ENCODE data around the gene NME3.
A peak's percentile ranks its signal among the peaks of the same experiment; 100 is the strongest.

The NME3 gene

DNA sequence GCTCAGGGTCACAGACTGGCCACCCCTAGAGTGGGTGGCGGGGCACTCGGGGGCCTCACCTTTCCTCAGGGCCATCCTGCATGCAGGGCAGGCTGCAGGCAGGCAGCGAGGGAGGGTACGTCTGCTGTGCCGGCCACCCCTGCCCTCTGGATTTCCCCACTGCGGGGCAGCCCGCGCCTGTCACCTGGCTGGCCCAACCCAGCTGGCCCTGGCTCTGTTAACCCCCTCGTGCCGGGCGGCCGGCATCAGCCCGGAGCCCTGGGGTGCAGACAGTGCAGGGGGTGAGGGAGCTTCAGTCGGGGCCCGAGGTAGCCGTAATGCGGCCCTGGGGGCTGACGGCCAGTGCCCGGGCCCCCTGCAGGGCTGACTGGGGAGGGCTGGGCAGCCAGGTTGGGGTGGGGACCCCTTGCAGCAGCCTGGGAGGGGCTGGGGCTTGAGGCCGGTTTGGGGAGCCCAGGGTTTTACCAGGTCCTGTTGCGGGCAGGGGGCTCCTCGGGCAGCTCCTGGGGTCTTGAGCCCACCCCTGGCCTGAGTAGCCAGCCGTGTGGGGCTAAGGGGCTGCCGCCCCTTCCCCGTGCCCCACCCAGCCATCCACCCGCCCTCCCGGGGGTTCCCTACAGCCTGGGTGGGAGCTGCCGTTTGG lies 22.4 kb upstream of the NME3 start, which contains the start of gene IGFALS:
Gene IGFALS, minus strand, starts transcription at position 128 of the 643 bp plus-strand sequence. Its CDS starts 53 bp downstream, at position 75.
- no peak for DNase-seq (ENCODE audit: low read depth in 2 of 2)

DNA sequence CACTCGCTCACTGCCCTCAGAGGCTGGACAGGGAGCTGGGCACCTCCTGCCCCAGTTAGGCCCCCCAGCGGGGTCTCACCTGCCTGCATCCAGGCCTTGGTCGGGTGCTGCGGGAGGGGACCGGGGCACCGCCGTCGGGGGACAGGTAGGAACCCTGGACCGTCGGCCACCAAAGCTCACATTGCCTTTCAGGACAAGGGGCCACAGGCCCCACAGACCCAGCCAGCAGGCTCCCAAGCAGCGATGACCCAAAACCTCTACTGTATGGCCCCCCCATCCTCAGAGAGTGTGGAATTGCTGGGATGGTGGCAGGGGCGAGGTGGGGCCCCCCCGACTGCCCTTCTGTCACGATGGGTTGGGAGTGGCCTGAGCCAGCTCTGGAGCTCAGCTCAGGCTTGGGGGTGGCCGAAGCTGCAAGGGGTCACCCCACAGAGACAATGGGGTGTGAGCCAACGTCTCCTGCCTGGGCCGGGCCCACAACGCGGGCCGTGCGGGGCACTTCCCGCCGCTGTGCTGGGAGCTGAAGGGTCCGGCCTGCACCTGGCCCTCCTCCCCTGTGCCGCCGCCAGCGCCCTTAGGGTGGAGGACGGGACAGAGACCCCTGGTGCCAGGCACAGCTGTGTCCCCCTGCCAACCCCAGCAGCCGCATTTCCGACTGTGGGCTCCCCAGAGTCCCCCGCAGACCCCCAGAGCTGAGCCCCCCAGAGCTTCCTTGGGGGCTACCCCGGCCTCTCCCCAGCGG lies 21.7 kb upstream of the NME3 start:
- DNase-seq (ENCODE audit: low read depth in 2 of 2): no peak

DNA sequence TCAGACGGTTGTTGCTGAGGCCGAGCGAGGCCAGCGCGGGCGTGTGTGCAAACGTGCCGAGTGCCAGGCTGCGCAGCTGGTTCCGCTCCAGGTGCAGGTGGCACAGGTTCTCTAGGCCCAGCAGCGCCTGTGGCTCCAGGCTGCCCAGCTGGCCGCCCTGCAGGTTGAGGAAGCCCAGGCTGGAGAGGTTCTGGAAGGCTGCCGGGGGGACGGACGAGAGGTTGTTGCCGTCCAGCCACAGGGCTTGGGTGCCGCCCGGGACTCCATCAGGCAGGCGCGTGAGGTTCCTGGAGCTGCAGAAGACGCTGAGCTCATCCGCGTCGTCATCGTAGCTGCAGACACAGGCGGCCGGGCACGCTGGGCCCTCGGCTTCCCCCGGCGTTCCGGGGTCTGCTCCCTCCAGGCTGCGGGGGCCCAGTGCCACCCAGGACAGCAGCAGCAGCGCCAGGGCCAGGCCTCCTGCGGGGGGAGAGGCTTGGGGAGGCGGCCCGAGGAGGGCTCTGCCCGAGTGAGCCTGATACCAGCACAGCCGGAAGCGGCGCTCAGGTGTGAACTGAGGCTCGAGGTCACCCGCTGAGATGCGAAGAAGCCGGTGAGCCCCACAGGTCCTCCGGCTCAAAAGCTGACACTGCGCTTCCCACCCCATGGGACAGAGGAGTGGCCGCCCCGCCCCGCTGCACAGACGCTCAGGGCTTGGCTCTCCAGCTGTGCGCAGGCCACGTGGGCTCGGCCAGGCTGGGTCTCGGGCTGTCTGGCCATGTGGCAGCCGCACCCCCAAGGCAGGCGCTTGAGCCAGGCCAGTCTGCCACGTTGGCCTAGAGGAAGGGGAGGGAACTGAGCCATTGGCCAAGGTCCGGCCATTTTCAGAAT lies 20.8 kb upstream of the NME3 start:
- DNase-seq (ENCODE audit: low read depth in 2 of 2): no peak

DNA sequence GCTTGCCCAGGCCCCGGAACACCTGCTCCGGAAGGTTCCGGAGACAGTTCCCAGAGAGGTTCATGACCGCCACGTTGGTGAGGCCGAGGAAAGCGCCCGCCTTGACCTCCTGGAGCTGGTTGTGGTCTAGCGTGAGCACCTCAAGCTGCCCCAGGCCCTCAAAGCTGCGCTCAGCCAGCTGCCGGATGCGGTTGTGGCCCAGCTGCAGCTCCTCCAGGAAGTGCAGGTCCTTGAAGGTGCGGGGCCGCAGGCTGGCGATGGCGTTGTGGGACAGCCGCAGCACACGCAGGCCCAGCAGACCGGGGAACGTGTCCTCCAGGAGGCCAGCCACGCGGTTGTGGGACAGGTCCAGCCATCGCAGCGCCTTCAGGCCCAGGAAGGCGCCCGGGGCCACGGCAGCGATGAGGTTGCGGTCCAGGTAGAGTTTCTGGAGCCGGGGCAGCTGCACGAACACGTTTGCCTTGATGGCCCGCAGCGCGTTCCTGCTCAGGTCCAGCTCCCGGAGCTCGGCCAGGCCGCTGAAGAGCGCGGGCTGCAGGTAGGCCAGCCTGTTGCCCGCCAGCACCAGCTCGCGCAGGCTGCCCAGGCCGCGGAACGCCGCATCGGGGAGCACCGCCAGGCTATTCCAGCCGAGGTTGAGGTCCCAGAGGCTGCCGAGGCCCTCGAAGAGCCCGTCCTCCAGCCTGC lies 20.1 kb upstream of the NME3 start:
- DNase-seq (ENCODE audit: low read depth in 2 of 2): no peak

DNA sequence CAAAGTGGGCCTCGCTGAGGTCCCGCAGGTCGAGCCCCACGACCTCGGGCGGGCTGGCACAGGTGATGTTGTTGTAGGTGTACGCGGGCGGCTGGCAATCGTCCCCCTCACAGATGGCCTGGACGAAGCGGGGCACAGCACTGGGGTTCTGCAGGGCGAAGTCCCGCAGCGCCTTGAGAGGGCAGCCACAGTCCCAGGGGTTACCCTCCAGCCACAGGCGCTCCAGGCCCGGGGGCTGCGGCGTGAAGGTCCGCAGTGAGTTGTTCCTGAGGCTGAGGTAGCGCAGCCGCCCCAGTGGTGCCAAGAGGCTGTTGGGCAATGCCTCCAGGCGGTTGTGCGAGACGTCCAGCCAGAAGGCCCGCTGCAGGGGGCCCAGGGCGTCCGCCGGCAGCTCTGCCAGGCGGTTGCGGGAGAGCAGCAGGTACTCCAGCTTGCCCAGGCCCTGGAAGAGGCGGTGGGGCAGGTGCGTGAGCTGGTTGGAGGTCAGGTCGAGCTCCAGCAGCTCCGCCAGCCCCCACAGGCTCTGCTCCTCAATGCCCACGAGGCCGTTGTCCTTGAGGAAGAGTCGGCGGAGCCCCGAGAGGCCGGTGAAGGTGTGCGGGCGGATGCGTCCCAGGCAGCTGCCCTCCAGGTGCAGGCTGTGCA lies 19.4 kb upstream of the NME3 start:
- no peak for DNase-seq (ENCODE audit: low read depth in 2 of 2)

DNA sequence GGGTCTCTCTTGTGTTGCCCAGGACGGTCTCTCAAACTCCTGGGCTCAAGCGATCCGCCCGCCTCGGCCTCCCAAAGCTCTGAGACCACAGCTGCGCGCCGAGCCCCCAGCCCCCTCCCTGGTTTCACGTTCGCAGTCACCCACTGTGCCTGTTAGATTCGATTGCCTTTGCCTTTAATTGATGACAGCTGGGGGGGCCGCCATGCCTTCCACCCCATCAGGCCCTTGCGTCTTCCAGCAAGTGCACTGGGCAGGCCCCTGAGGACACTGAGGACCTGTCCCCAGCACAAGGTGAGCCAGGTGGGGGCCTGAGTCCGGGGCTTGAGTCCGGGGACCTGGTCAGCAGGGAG lies 18.9 kb upstream of the NME3 start:
- DNase-seq (ENCODE audit: low read depth in 2 of 2): no peak

DNA sequence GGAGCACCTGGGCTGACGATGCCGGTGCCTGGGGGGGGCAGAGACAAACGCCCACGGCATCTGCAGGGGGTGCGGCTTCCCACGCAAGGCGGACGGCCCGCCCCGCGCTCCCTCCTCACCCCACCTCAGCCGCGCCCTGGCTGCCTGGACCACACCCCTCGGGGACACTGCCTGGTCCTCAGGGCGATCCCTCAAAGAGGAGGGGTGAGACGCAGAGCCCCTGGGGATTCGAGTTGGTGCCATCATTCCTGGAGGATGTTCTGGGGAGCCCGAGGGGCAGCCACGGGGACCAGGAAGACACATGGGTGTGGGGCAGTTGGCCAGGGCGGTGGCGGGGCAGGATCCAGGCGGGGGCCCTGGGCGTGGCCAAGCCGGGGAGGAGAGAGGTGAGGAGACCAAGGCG lies 18.3 kb upstream of the NME3 start:
- DNase-seq (ENCODE audit: low read depth in 2 of 2): no peak

DNA sequence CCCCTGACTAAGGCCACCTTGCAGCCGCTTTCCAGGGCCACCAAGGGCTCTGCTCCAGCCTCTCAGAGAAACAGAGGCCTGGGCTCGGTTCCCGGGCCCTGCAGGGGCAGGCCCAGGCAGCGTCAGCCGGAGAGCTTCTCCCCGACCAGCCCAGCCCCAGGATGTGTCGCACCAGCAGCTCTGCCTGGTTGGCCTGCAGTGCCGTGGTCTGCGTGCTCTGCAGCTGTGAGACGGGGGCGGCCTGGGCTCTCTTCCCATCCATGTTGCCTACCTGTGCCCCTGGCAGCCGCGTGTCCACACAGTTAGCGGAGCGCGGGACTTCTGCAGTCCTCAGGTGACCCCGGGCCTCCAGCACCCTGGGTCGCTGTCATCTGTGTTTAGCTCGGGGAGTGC lies 17.4 kb upstream of the NME3 start:
- no peak for DNase-seq (ENCODE audit: low read depth in 2 of 2)

DNA sequence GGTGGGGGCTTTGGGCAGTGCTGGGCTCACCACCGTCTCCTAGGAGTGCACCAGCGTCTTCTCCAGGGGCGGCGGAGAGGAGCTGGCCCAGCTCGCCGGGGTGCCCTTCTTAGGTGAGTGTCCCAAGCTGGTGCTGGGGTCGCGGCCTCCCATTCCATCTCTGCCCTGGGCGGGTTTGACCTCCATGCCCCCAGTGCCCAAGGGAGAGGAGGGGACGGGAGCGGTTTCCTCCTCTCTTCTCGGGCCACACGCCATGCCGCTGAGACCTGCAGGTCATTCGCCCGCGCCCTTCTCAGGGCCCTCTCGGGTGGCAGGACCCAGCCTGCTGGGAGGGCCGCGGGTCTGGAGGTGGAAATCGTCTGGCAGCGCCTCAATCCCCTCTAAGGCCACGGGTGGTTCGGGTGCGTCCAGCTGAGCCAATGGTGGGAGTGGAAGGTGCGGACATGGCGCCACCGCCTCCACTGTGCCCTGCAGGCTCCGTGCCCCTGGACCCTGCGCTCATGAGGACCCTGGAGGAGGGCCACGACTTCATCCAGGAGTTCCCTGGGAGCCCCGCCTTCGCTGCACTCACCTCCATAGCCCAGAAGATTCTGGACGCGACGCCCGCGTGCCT lies 16.9 kb upstream of the NME3 start:
- no peak for DNase-seq (ENCODE audit: low read depth in 2 of 2)

DNA sequence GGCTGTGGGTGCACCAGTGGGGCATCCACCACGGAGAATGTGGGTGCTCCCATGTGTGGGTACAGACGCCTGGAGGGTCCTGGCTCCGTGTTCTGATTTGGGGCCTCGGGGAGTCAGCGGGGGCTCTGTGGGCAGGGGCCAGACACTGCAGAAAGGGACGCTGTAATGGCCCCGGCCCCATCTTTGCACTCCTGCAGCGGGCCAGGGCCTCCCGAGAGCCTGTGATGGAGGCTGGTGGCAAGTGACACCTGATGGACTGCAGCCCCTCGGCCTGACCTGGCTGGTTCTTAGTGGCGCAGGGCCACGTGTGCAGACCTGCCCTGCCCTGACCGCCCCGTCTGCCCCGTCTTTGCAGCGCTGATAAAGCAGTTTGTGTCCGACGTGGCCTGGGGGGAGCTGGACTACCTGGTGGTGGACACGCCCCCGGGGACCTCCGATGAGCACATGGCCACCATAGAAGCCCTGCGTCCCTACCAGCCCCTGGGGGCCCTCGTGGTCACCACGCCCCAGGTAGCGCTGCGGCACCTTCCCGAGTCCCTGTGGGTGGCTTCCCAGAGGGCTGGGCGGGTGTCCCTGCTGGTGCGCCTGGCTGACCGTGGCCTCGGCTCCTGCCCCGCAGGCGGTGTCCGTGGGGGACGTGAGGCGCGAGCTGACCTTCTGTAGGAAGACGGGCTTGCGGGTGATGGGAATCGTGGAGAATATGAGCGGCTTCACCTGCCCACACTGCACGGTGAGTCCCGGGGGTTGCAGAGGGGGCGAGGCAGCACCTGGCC lies 16.2 kb upstream of the NME3 start:
- DNase-seq (ENCODE audit: low read depth in 2 of 2): no peak

DNA sequence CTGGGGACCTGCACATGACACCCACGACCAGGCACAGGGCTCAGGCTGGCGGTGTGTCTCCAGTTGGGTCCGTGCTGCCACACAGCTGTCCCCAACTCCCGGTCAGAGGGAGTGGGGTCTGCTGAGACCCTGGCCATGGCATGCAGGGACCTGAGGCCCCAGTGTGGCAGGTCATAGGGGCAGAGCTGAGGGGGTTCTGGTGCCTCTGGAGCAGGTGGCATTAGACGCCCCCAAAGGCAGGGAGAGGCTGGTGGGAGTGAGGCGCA lies 15.6 kb upstream of the NME3 start:
- DNase-seq (ENCODE audit: low read depth in 2 of 2): no peak

DNA sequence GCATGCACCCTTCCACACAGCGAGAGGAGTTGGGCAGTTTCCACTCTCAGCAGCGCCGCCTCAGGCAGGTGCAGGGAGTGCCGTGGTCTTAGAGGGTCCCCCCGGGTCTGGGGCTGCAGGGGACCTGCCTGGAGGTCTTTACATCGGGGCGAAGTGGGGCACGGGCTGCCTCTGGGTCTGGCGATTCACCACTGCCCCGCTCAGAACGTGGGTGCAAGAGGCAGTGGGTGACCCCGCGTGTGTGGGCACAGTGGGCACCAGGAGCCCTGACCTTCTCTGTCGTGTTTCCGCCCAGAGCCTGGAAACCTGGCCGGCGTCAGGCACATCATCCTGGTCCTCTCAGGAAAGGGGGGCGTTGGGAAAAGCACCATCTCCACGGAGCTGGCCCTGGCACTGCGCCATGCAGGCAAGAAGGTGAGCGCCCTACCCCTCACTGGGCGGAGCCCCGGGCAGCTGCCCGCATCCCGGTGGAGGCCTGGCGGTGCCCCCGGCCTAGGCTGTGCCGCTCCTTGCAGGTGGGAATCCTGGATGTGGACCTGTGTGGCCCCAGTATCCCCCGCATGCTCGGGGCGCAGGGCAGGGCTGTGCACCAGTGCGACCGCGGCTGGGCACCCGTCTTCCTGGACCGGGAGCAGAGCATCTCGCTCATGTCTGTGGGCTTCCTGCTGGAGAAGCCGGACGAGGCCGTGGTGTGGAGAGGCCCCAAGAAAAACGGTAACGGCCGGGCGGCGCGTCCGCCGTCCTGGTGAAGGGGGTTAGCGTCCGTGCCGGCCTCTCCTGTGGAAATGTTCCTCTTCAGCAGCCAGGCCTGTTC lies 15.1 kb upstream of the NME3 start:
- no peak for DNase-seq (ENCODE audit: low read depth in 2 of 2)

DNA sequence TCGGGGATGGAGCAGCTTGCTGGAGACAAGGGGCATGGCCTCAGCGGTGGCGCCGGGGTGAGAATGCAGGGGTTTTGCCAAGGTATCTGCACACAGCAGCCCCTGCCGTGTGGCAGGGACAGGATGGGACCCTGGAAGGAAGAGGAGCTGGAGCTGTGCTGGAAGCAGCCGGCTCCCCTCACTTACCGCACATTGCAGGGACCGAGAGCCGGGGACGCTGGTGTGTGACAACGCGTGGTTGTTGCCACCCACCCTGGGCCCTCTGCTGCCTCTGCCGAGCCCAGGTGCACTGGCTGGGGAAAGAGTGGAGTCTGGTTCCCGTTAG lies 14.5 kb upstream of the NME3 start:
- no peak for DNase-seq (ENCODE audit: low read depth in 2 of 2)

DNA sequence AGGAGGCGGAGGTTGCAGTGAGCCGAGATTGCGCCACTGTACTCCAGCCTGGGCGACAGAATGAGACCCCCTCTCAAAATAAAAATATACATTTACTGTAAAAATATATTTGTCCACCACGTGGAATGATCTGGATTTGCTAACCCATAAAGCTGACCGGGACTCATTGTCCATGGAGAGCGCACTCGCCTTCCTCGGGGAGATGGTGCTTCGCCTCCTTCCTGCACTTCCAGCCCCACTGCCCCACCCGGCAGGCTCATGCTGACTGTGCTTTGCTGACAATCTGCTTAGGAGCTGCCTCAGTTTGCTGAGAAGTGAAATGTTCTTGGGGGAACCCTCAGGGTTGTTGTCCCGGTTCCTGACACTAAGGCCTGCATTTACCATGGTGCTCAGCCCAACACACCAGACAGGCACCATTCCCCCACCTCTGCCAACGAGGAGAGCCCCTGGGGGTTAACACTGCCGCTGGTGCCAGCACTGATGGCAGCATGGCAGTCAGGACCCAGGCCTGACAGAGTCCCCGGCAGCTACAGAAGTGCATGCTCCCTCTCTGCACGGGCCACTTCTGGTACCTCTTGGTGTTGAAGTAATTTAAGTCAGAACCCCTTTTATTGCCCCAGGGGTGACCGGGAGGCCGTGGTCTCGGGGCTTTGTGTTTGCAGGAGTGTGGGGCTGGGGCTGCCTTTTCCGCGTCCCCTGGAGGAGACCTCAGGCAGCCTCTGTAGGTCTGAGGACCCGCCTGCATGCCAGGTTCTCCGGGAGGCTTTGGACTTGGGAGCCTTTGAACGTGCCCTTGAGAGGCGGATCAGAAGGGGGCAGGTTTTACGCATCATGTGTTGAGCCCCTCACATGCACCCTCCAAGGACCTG lies 13.9 kb upstream of the NME3 start:
- no peak for DNase-seq (ENCODE audit: low read depth in 2 of 2)

DNA sequence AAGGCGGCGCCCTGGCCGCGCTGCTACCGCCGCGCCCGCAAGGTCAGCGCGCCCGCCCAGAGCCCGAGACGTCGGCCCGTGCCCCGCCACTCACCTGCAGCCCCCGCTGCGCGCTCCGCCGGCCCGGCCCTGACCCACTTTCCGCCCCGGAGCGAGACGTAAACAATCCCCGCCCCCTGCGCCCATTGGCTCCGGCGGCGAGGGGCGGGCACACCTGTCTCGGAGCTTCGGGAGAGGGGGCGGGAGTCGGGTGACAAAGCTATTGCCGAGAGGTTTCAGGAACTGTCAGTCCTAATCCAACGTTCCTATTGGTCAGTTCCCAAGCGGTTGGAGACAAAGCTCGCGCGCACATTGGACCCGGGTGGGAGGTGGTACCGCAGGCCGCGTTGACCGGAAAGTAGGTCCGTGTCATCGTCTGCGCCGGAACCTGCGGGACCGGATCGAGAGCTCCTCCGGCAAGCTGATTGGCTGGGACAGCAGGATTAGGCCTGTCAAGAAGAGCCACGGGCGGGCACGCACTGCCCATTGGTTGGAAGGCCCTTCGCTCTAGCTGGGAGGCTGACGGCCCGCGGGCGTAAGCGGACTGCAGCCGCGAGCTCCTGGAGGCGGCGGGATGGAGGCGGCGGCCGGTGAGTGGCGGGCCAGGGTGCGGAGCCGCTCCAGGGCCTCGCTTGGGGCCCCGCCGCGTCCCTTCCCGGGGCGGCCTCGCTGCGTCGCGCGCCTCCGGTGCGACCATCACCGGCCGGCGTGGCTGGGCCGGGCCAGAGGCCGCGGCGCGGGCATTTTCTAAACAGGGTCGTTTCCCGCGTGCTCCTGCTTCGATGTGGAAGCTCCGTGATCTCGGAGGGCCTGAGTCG lies 11.3 kb upstream of the NME3 start, which contains the start of the genes NUBP2 and SPSB3:
Gene NUBP2, plus strand, starts transcription at position 553 of the 857 bp plus-strand sequence. Its CDS starts 61 bp downstream, at position 614.
Gene SPSB3, minus strand, starts transcription at position 164 of the 857 bp plus-strand sequence. CDS start 1,088 bp downstream, outside the sequence.
- DNase-seq (ENCODE audit: low read depth in 2 of 2): peak; percentile 96 to 98

DNA sequence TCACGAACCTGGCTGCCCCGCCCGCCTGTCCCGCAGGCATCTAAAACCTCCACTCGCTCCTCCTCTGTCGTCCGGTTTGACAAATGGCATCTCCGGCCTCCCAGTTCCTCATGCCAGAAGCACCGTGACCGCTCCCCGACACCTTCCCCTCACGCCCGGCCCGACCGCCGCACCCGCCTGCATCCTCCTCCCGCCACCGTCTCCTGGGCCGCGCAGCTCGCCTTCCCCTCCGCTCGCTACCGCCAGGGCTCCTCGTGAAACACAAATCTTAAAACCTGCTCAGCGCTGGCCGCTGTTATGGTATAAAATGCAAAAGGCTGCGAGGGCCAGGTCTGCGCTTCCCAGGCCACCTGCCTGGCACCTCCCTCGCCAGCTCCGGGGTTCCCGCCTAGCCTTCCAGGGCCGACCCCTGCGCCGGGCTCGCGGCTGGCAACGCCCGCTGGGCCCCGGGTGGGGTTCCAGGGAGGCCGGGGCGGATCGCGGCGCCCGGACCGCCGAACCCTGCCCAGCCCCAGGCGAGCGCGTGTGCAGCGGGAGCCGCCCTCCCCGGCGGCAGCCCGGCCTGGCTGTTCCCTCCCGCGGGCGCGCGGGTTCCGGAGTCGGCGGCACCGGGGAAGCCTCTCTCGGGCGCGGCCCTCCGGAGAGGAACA lies 10.5 kb upstream of the NME3 start:
- DNase-seq (ENCODE audit: low read depth in 2 of 2): no peak

DNA sequence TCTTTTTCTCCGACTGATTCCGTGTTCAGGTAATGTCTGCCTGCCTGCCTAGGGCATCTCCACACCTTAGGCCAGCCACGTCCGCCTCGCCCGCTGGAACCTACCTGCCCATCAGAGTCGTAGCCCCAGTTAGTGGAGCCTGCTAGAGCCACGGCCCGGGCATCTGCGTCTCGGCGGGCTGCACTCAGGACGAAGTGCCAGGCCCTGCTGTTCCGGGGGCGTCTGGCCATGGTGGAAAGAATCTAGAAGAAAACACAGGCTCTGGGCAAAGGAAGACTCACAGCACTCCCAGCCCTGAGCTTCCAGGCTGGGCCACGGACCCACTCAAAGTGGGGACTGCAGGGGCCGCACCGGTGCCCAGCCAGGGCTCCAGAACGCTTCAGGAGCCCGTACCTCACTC lies 9.9 kb upstream of the NME3 start:
- no peak for DNase-seq (ENCODE audit: low read depth in 2 of 2)

Measured in stimulated activated CD8-positive, alpha-beta memory T cell treated with anti-CD3 and anti-CD28 coated beads, Interleukin-7, amount 100 ng/mL, for 4 hours (primary cell).